A673 (cell line): ENCODE data around the gene INO80C. TPM values are rescaled to one million over a fixed set of nuclear protein-coding genes. Genes with fewer than 3 reads are reported as not detected.

Source experiments
- BruUV-seq: library from RNA; stranded (reverse); fragments of 400-500 nt; replicated peaks from 2 replicates; lab custom pipeline; 2021; lab: Mats Ljungman, UMichigan
- CTCF ChIA-PET: fragments of 300-600 bp; sonication (Branson Sonifier 250); formaldehyde crosslinking; loops from one replicate; lab custom pipeline; 2022; ENCODE audit warnings: antibody characterized with exemption; lab: Charles Lee
- POLR2A ChIA-PET: fragments of 300-600 bp; sonication (Branson Sonifier 250); formaldehyde crosslinking; loops from one replicate; lab custom pipeline; 2022; ENCODE audit warnings: antibody characterized with exemption; ENCODE audit not compliant: low non-redundant PET; lab: Charles Lee
- DNase-seq: peaks from one replicate; pipeline ENCODE4 v3.0.0-alpha.2; 2015; ENCODE audit warnings: low spot score
- H3K27ac ChIP-seq: fragments of 200-600 bp; sonication (generic); 2 replicates; pipeline ENCODE4 v1.5.1; 2016; ENCODE audit warnings: mixed run types, low read depth, mild to moderate bottlenecking, mixed read lengths, antibody characterized with exemption, low read length; ENCODE audit not compliant: poor library complexity, severe bottlenecking
- H3K27me3 ChIP-seq: fragments of 200-600 bp; sonication (generic); replicated peaks from 2 replicates; pipeline ENCODE4 v1.6.1; 2017; ENCODE audit warnings: mixed run types, low read depth, mild to moderate bottlenecking, mixed read lengths, antibody characterized with exemption, low read length; ENCODE audit not compliant: insufficient read depth, poor library complexity
- H3K36me3 ChIP-seq: fragments of 200-600 bp; sonication (generic); 2 replicates; pipeline ENCODE4 v1.6.1; 2016; ENCODE audit warnings: mixed run types, mild to moderate bottlenecking, mixed read lengths, antibody characterized with exemption, low read length; ENCODE audit not compliant: insufficient read depth, poor library complexity, severe bottlenecking
- H3K4me1 ChIP-seq: fragments of 200-600 bp; sonication (generic); 2 replicates; pipeline ENCODE4 v1.6.1; 2017; ENCODE audit warnings: mixed run types, mild to moderate bottlenecking, mixed read lengths, antibody characterized with exemption, low read length; ENCODE audit not compliant: insufficient read depth, poor library complexity, severe bottlenecking
- H3K4me3 ChIP-seq: fragments of 200-600 bp; sonication (generic); 2 replicates; pipeline ENCODE4 v1.5.1; 2016; ENCODE audit warnings: low read depth, mixed run types, mild to moderate bottlenecking, mixed read lengths, low read length; ENCODE audit not compliant: poor library complexity, severe bottlenecking
- H3K9me3 ChIP-seq: fragments of 200-600 bp; sonication (generic); 2 replicates; pipeline ENCODE4 v1.6.1; 2016; ENCODE audit warnings: mixed run types, low read depth, mild to moderate bottlenecking, mixed read lengths, antibody characterized with exemption, low read length; ENCODE audit not compliant: poor library complexity, severe bottlenecking
- CTCF ChIP-seq: fragments of 300-800, 200-600 bp; sonication (generic); conservative IDR thresholded peaks from 2 replicates; pipeline ENCODE4 v1.5.1; 2017; ENCODE audit warnings: low read depth, mild to moderate bottlenecking, antibody characterized with exemption, low read length, moderate library complexity, mixed read lengths
- EZH2 ChIP-seq: fragments of 200-600 bp; sonication (generic); IDR thresholded peaks from 2 replicates; pipeline ENCODE4 v1.6.1; 2017; ENCODE audit warnings: borderline replicate concordance, low read depth, mild to moderate bottlenecking, mixed read lengths, antibody characterized with exemption, low read length; ENCODE audit not compliant: poor library complexity, severe bottlenecking
- intact Hi-C: fragments of 100-400 bp; cut with micrococcal nuclease; formaldehyde crosslinking; loops from one replicate; pipeline ENCODE4 v1.10.0; 2022; ENCODE audit not compliant: unreplicated experiment
- total RNA-seq: library from RNA; stranded (reverse); gene quantifications from 2 replicates; pipeline ENCODE4 v1.2.3, GENCODE V29; 2021

INO80C gene
- total RNA-seq, 1 experiment from 2014 or later = 36.6 TPM

- H3K36me3 ChIP-seq = no peaks in the 10 kb centered on the region
- H3K9me3 ChIP-seq = no peaks in the 10 kb centered on the region
- intact Hi-C loops = no loop called here
- BruUV-seq = no TSS peak
- no peak overlapping the region for H3K4me3 ChIP-seq
- DNase-seq = no peak
- ChIA-PET CTCF (no interaction called here), POLR2A (no interaction called here)
- TF ChIP-seq CTCF (no peak), EZH2 (no peak)
- no peaks in the 10 kb centered on the region for H3K27me3 ChIP-seq
- no peak overlapping the region for H3K27ac ChIP-seq
- no peaks in the 10 kb centered on the region for H3K4me1 ChIP-seq
These were observed 59.9 kb downstream of the INO80C start for GRCh38 chr18:35437836-35438235.

- Histone ChIP-seq H3K27me3 (no peaks in the 10 kb centered on the region), H3K9me3 (no peaks in the 10 kb centered on the region), H3K4me3 (no peak overlapping the region), H3K4me1 (no peaks in the 10 kb centered on the region), H3K36me3 (no peaks in the 10 kb centered on the region), H3K27ac (no peak overlapping the region)
- no TSS peak for BruUV-seq
- TF ChIP-seq CTCF = no peak
- no peak for TF ChIP-seq EZH2
- POLR2A ChIA-PET = no interaction called here
- no peak for DNase-seq
- CTCF ChIA-PET = no interaction called here
- intact Hi-C loops = no loop called here
These were observed 61.6 kb downstream of the INO80C start for GRCh38 chr18:35436076-35436649.

- POLR2A ChIA-PET = no interaction called here
These were observed 62.4 kb downstream of the INO80C start for GRCh38 chr18:35435401-35435800.

More at GRCh38 chr18:35435401-35435800, 62.4 kb downstream of the INO80C start:
- Histone ChIP-seq H3K36me3 (no peaks in the 10 kb centered on the region), H3K4me1 (no peaks in the 10 kb centered on the region), H3K4me3 (no peak overlapping the region), H3K27me3 (no peaks in the 10 kb centered on the region), H3K27ac (no peak overlapping the region), H3K9me3 (no peaks in the 10 kb centered on the region)
- DNase-seq = no peak
- BruUV-seq = no TSS peak
- no peak for TF ChIP-seq CTCF
- TF ChIP-seq EZH2 = no peak
- CTCF ChIA-PET = no interaction called here
- intact Hi-C loops = no loop called here
